H1 (cell line): ENCODE measurements around the gene CRADD. TPM values are rescaled to one million over a fixed set of nuclear protein-coding genes. Genes with fewer than 3 reads are reported as not detected.

Source experiments
- CBX5 ChIP-seq: fragments of 300-800, 300-1000 bp; sonication (generic); IDR thresholded peaks from 2 replicates; pipeline ENCODE4 v1.7.1; 2016; ENCODE audit warnings: antibody characterized with exemption, low read length, low read depth
- CBX8 ChIP-seq: fragments of 300-800, 300-1000 bp; sonication (generic); IDR thresholded peaks from 2 replicates; pipeline ENCODE4 v1.7.1; 2016; ENCODE audit warnings: low read depth, low read length, borderline replicate concordance
- CREB1 ChIP-seq: IDR thresholded peaks from 2 replicates; pipeline ENCODE4 v1.6.1; 2012; ENCODE audit warnings: inconsistent platforms
- RNF2 ChIP-seq: fragments of 200-900, 300-1000 bp; sonication (generic); IDR thresholded peaks from 2 replicates; pipeline ENCODE4 v1.7.1; 2016; ENCODE audit warnings: borderline replicate concordance, low read depth, mild to moderate bottlenecking, antibody characterized with exemption, low read length; ENCODE audit not compliant: poor library complexity, severe bottlenecking; ENCODE audit errors: missing control alignments
- polyA plus RNA-seq, 7 experiments: library from polyadenylated mRNA; depleted of rRNA in 3 of 7; stranded (reverse) in 5 of 7; unstranded in 2 of 7; fragments of >200 nt in 5 of 7; fragments of 200-250 nt in 2 of 7; gene quantifications; 1 replicate in 5 of 7; 2 replicates in 1 of 7; 4 replicates in 1 of 7; pipeline versions ENCODE4 v1.2.1 to v1.2.3, GENCODE V29; 2011 to 2013; ENCODE audit warnings: missing spikeins in 2 of 7, mixed read lengths in 2 of 7
- total RNA-seq: library from RNA; stranded (reverse); fragmentation: NEBNext Ultra II Directional; extraction: Animal tissue kit (Norgen Biotek cat#: 25700); gene quantifications from 2 replicates; pipeline ENCODE4 v1.2.1, GENCODE V29; 2021
- TF ChIP-seq, protein P1 (sequence below): IDR thresholded peaks from 2 replicates; pipeline ENCODE4 v1.6.1; 2011; ENCODE audit warnings: low read depth, mild to moderate bottlenecking, low read length; ENCODE audit not compliant: insufficient read depth

CRADD gene
- total and polyA plus RNA-seq, 2 of the 8 experiments (the other 6 are each of a cell fraction or from before 2014, with no cell fraction given), result 8.1 to 15.4 TPM

- TF ChIP-seq, protein P1, sequence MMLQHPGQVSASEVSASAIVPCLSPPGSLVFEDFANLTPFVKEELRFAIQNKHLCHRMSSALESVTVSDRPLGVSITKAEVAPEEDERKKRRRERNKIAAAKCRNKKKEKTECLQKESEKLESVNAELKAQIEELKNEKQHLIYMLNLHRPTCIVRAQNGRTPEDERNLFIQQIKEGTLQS, result no peak
- TF ChIP-seq CBX5, result no peak
- TF ChIP-seq CBX8, result no peak
- no peak for TF ChIP-seq CREB1
- no peak for TF ChIP-seq RNF2
These were observed 56.8 kb downstream of the CRADD start (continued) for GRCh38 chr12:93733928-93734327.
